Transverse colon (tissue), 4 donors: Measurements from ENCODE around the gene LY86. TPM values are rescaled to one million over a fixed set of nuclear protein-coding genes. Genes with fewer than 3 reads are reported as not detected.

Experiments
- DNase-seq: peaks from one replicate; pipeline ENCODE4 v3.0.0-alpha.2; 2019
- H3K27ac ChIP-seq, 4 donors: fragments of 200-600 bp; sonication (generic); 2 replicates each; pipeline ENCODE4 v1.5.1; 2016 to 2018; ENCODE audit warnings: inconsistent platforms in 4 of 4
- H3K27me3 ChIP-seq: fragments of 200-600 bp; sonication (generic); 2 replicates; pipeline ENCODE4 v1.5.1; 2017; ENCODE audit warnings: inconsistent platforms
- H3K36me3 ChIP-seq, 4 donors: fragments of 200-600 bp; sonication (generic); 2 replicates each; pipeline ENCODE4 v1.5.1; 2017 to 2019; ENCODE audit warnings: inconsistent platforms in 4 of 4
- H3K4me1 ChIP-seq, 4 donors: fragments of 200-600 bp; sonication (generic); 2 replicates each; pipeline ENCODE4 v1.5.1; 2017 to 2020; ENCODE audit warnings: inconsistent platforms in 4 of 4
- H3K4me3 ChIP-seq, 4 donors: fragments of 200-600 bp; sonication (generic); 1 replicate in 1 of 4; 2 replicates in 3 of 4; pipeline versions ENCODE4 v1.5.1 to v1.6.1; 2017 to 2019; ENCODE audit warnings: inconsistent platforms in 4 of 4
- H3K9me3 ChIP-seq, 2 donors: fragments of 200-600 bp; sonication (generic); 2 replicates each; pipeline ENCODE4 v1.5.1; 2017 to 2019; ENCODE audit warnings: inconsistent platforms in 2 of 2
- CTCF ChIP-seq, 5 experiments: fragments of 200-600 bp in 3 of 5; fragments of 450-650 bp in 2 of 5; sonication (generic) in 3 of 5; IDR thresholded peaks; 1 replicate in 2 of 5; 2 replicates in 3 of 5; pipeline ENCODE4 v1.5.1; 2016 to 2017; ENCODE audit warnings: antibody characterized with exemption in 5 of 5, inconsistent platforms in 3 of 5, mild to moderate bottlenecking in 2 of 5, moderate library complexity in 1 of 5
- EP300 ChIP-seq: sonication (generic); formaldehyde crosslinking; IDR thresholded peaks from one replicate; pipeline ENCODE4 v1.6.1; 2017; ENCODE audit warnings: antibody characterized with exemption, low read depth
- POLR2A ChIP-seq: fragments of 450-650 bp; IDR thresholded peaks from one replicate; pipeline ENCODE4 v1.6.1; 2016; ENCODE audit warnings: antibody characterized with exemption, mild to moderate bottlenecking, moderate library complexity
- POLR2AphosphoS5 ChIP-seq, 3 donors: sonication (generic); formaldehyde crosslinking; IDR thresholded peaks; one replicate each; pipeline ENCODE4 v1.6.1; 2016; ENCODE audit warnings: antibody characterized with exemption in 3 of 3
- WGBS, 2 donors: methylation state at CpG; one replicate each; pipeline ENCODE4 v1.1.5; 2018; ENCODE audit warnings: low coverage in 1 of 2; 5-methylcytosine and 5-hydroxymethylcytosine counted together
- in situ Hi-C, 4 donors: fragments of 200-750 bp; cut with MboI; loops; one replicate each; pipeline versions ENCODE4 v1.15.0 to v1.15.1; 2017; ENCODE audit warnings: low sequenced_read_pairs in 3 of 4, low pct_ligation_motif_present in 1 of 4, low pct_unique_long_range_greater_than_20kb in 1 of 4
- intact Hi-C: fragments of 100-400 bp; cut with DNase I; formaldehyde crosslinking; loops from one replicate; pipeline ENCODE4 v1.15.1; 2023; ENCODE audit warnings: low total_unique reads
- total RNA-seq, 4 donors: library from RNA; depleted of rRNA; stranded (reverse); fragments of >200 nt; gene quantifications; one replicate each; pipeline ENCODE4 v1.1.0, GENCODE V29; 2016

LY86 gene
- total RNA-seq, 4 donors from 2014 or later: 10.0 TPM; not detected in 3

- H3K4me3 ChIP-seq: no peak overlapping the region
- H3K27me3 ChIP-seq: no peaks in the 10 kb centered on the region
- TF ChIP-seq POLR2A: no peak
- no peak for TF ChIP-seq CTCF (IDR thresholded peaks at IDR 0.05)
- TF ChIP-seq POLR2AphosphoS5 (IDR thresholded peaks at IDR 0.05): no peak
- TF ChIP-seq EP300: no peak
- H3K27ac ChIP-seq: no peak overlapping the region
- in situ Hi-C loops: no loop called here
- intact Hi-C loops: no loop called here
- H3K4me1 ChIP-seq: peaks cover 0 to 3% (median 0%) of the 10 kb centered on the region in 4 donors
- DNase-seq: no peak
- no peaks in the 10 kb centered on the region for H3K36me3 ChIP-seq
- WGBS, 2 donors: 67 to 90% methylated on average over 2 to 6 of the region's 6 CpGs
- H3K9me3 ChIP-seq: no peaks in the 10 kb centered on the region
Observed at GRCh38 chr6:6626187-6626586, 37.7 kb downstream of the LY86 start.

GRCh38 chr6:6629402-6629801 is 40.9 kb downstream of the LY86 start:
- H3K4me3 ChIP-seq: no peak overlapping the region
- intact Hi-C loops: no loop called here
- no peaks in the 10 kb centered on the region for H3K9me3 ChIP-seq
- in situ Hi-C loops: no loop called here
- TF ChIP-seq EP300 (no peak), POLR2AphosphoS5 (IDR thresholded peaks at IDR 0.05) (no peak), CTCF (IDR thresholded peaks at IDR 0.05) (no peak), POLR2A (no peak)
- H3K4me1 ChIP-seq: peaks cover 0 to 3% (median 0%) of the 10 kb centered on the region in 4 donors
- no peak for DNase-seq
- no peaks in the 10 kb centered on the region for H3K36me3 ChIP-seq
- no peak overlapping the region for H3K27ac ChIP-seq
- H3K27me3 ChIP-seq: no peaks in the 10 kb centered on the region
- WGBS, 2 donors: 44 to 67% methylated on average over 1 to 2 of the region's 2 CpGs

GRCh38 chr6:6631053-6631452 is 42.5 kb downstream of the LY86 start:
- Histone ChIP-seq H3K27ac (no peak overlapping the region), H3K36me3 (no peaks in the 10 kb centered on the region), H3K27me3 (no peaks in the 10 kb centered on the region), H3K4me1 (peaks cover 0 to 3% (median 0%) of the 10 kb centered on the region in 4 donors), H3K9me3 (no peaks in the 10 kb centered on the region), H3K4me3 (no peak overlapping the region)
- WGBS, 2 donors: 78 to 83% methylated on average over 3 of the region's 3 CpGs
- no peak for DNase-seq
- TF ChIP-seq EP300 (no peak), POLR2A (no peak), POLR2AphosphoS5 (IDR thresholded peaks at IDR 0.05) (no peak), CTCF (IDR thresholded peaks at IDR 0.05) (no peak)
- in situ Hi-C loops: no loop called here
- intact Hi-C loops: no loop called here

- WGBS, 2 donors: 65 to 74% methylated on average over 2 of the region's 2 CpGs
Observed at GRCh38 chr6:6631534-6632276, 43.2 kb downstream of the LY86 start.

More at GRCh38 chr6:6631534-6632276, 43.2 kb downstream of the LY86 start:
- DNase-seq: no peak
- no peak overlapping the region for H3K4me3 ChIP-seq
- H3K36me3 ChIP-seq: no peaks in the 10 kb centered on the region
- intact Hi-C loops (no loop called here), in situ Hi-C loops (no loop called here)
- peaks cover 0 to 3% (median 0%) of the 10 kb centered on the region in 4 donors for H3K4me1 ChIP-seq
- no peaks in the 10 kb centered on the region for H3K9me3 ChIP-seq
- H3K27ac ChIP-seq: no peak overlapping the region
- no peaks in the 10 kb centered on the region for H3K27me3 ChIP-seq
- TF ChIP-seq POLR2A (no peak), EP300 (no peak), POLR2AphosphoS5 (IDR thresholded peaks at IDR 0.05) (no peak)
